B cell (primary cell): ENCODE data around the gene ICA1L.

Experiments
- EZH2 ChIP-seq: IDR thresholded peaks from 2 replicates; pipeline ENCODE4 v1.6.1; 2012; ENCODE audit warnings: borderline replicate concordance, low read depth, mild to moderate bottlenecking, moderate library complexity, low read length; ENCODE audit not compliant: insufficient read depth, poor library complexity, severe bottlenecking
- TF ChIP-seq, protein P1 (sequence below): fragments of 200-600 bp; IDR thresholded peaks from one replicate; pipeline ENCODE4 v1.8.0; 2022; ENCODE audit warnings: antibody characterized with exemption, mild to moderate bottlenecking

DNA sequence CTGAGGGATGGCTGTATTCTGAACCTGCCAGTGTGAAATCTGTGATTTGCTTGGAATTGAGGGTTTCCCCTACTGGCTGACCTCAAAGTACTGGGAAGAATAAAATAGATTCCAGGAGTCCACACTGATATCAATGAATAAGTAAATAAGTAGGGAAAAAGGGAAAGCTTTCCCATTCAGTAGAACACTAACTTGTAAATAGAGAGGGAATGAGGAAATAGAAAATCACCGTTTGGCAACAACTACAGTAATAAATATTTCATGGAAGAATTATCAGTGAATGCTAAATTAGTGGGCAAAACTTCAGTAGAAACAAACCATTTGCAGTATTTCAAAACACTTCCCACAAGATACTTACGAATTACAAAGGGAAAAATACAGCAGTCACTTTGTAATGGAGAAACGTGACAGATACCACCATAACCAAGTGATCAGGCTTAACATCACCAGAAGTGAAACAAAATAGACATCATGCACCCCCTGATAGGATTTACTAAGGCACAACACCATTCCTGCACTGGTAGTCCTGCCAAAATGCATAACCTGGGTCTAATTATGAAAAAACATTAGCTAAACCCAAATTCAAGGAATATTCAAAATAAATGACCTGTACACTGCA, 88.5 kb downstream of the ICA1L start:
- TF ChIP-seq, protein P1, sequence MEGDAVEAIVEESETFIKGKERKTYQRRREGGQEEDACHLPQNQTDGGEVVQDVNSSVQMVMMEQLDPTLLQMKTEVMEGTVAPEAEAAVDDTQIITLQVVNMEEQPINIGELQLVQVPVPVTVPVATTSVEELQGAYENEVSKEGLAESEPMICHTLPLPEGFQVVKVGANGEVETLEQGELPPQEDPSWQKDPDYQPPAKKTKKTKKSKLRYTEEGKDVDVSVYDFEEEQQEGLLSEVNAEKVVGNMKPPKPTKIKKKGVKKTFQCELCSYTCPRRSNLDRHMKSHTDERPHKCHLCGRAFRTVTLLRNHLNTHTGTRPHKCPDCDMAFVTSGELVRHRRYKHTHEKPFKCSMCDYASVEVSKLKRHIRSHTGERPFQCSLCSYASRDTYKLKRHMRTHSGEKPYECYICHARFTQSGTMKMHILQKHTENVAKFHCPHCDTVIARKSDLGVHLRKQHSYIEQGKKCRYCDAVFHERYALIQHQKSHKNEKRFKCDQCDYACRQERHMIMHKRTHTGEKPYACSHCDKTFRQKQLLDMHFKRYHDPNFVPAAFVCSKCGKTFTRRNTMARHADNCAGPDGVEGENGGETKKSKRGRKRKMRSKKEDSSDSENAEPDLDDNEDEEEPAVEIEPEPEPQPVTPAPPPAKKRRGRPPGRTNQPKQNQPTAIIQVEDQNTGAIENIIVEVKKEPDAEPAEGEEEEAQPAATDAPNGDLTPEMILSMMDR, result no peak
- no peak for TF ChIP-seq EZH2
